SK-N-SH (cell line): Measurements from ENCODE around the gene TRIM3. TPM values are rescaled to one million over a fixed set of nuclear protein-coding genes. Genes with fewer than 3 reads are reported as not detected.

ENCODE experiments used
- CTCF ChIA-PET: fragments of 300-600, 350-600 bp; formaldehyde crosslinking; extraction: SDS; loops from one replicate; lab custom pipeline; 2021; lab: Yijun Ruan, JAX
- POLR2A ChIA-PET: fragments of 350-600 bp; sonication (Branson Sonifier 250); formaldehyde crosslinking; extraction: SDS; loops from one replicate; lab custom pipeline; 2020; ENCODE audit warnings: antibody characterized with exemption, inconsistent platforms; lab: Yijun Ruan, JAX
- DNase-seq: peaks from one replicate; pipeline ENCODE4 v3.0.0; 2012
- H2AFZ ChIP-seq: fragments of 200-600 bp; sonication (generic); 2 replicates; pipeline ENCODE4 v1.8.1; 2016; ENCODE audit warnings: antibody characterized with exemption, mild to moderate bottlenecking, low read depth
- H3F3A ChIP-seq: fragments of 200-600 bp; sonication (generic); replicated peaks from 2 replicates; pipeline ENCODE3; 2016; ENCODE audit warnings: antibody characterized with exemption, mild to moderate bottlenecking; ENCODE audit not compliant: insufficient read depth
- H3K27ac ChIP-seq, 2 experiments: fragments of 200-500 bp in 1 of 2; fragments of 200-600 bp in 1 of 2; sonication (Bioruptor generic) in 1 of 2; sonication (generic), shearing (Covaris generic) in 1 of 2; 2 replicates each; pipeline versions ENCODE4 v1.5.1 to v1.6.1; 2014 to 2016; ENCODE audit warnings: low read depth in 2 of 2, inconsistent platforms in 1 of 2, low read length in 1 of 2, mild to moderate bottlenecking in 1 of 2, mixed read lengths in 1 of 2
- H3K27me3 ChIP-seq: fragments of 200-600 bp; sonication (generic), shearing (Covaris generic); 2 replicates; pipeline ENCODE4 v1.6.1; 2016; ENCODE audit warnings: mixed run types; ENCODE audit not compliant: insufficient read depth
- H3K36me3 ChIP-seq, 2 experiments: fragments of 200-500 bp in 1 of 2; fragments of 200-600 bp in 1 of 2; sonication (Bioruptor generic) in 1 of 2; sonication (generic) in 1 of 2; replicated peaks in 1 of 2; 2 replicates each; pipeline versions ENCODE3 to v1.5.1; 2014 to 2016; ENCODE audit warnings: low read length in 1 of 2, mild to moderate bottlenecking in 1 of 2; ENCODE audit not compliant: insufficient read depth in 2 of 2, control insufficient read depth in 1 of 2
- H3K4me1 ChIP-seq, 2 experiments: fragments of 200-500 bp in 1 of 2; fragments of 200-600 bp in 1 of 2; sonication (Bioruptor generic) in 1 of 2; sonication (generic), shearing (Covaris generic) in 1 of 2; 2 replicates each; pipeline versions ENCODE4 v1.5.1 to v1.6.1; 2014 to 2016; ENCODE audit warnings: low read depth in 1 of 2, low read length in 1 of 2, mixed run types in 1 of 2; ENCODE audit not compliant: insufficient read depth in 2 of 2, control insufficient read depth in 1 of 2
- H3K4me2 ChIP-seq: fragments of 200-600 bp; sonication (generic), shearing (Covaris generic); 2 replicates; pipeline ENCODE4 v1.6.1; 2017; ENCODE audit warnings: mixed run types
- H3K4me3 ChIP-seq, 2 experiments: fragments of 200-500 bp in 1 of 2; fragments of 200-600 bp in 1 of 2; sonication (Bioruptor generic) in 1 of 2; sonication (generic), shearing (Covaris generic) in 1 of 2; 2 replicates each; pipeline versions ENCODE4 v1.5.1 to v1.8.1; 2014 to 2016; ENCODE audit warnings: low read depth in 2 of 2, inconsistent platforms in 1 of 2, low read length in 1 of 2, mild to moderate bottlenecking in 1 of 2, mixed read lengths in 1 of 2, moderate library complexity in 1 of 2
- H3K79me2 ChIP-seq: fragments of 200-600 bp; sonication (generic); 2 replicates; pipeline ENCODE4 v1.8.1; 2017; ENCODE audit warnings: mild to moderate bottlenecking; ENCODE audit not compliant: insufficient read depth
- H3K9ac ChIP-seq: fragments of 200-600 bp; sonication (generic); 2 replicates; pipeline ENCODE4 v1.6.1; 2017; ENCODE audit warnings: mixed run types
- H3K9me2 ChIP-seq: fragments of 200-600 bp; sonication (generic); 2 replicates; pipeline ENCODE4 v1.6.1; 2017; ENCODE audit warnings: mixed run types
- H3K9me3 ChIP-seq: fragments of 200-600 bp; sonication (generic); 2 replicates; pipeline ENCODE4 v1.6.1; 2017; ENCODE audit warnings: mixed run types, mild to moderate bottlenecking, moderate library complexity
- H4K20me1 ChIP-seq: fragments of 200-600 bp; sonication (generic); 2 replicates; pipeline ENCODE4 v1.6.1; 2017; ENCODE audit warnings: mild to moderate bottlenecking, mixed run types; ENCODE audit not compliant: insufficient read depth
- CHD2 ChIP-seq: fragments of 150-350 bp; IDR thresholded peaks from 2 replicates; pipeline ENCODE4 v1.6.1; 2018; ENCODE audit warnings: low read length; ENCODE audit not compliant: partially characterized antibody
- EZH2phosphoT487 ChIP-seq: fragments of 200-600 bp; sonication (generic); IDR thresholded peaks from 2 replicates; pipeline ENCODE4 v1.6.1; 2017; ENCODE audit warnings: low read depth, mixed run types, mild to moderate bottlenecking, antibody characterized with exemption, moderate library complexity, borderline replicate concordance
- FOXJ3 ChIP-seq: sonication (generic); formaldehyde crosslinking; IDR thresholded peaks from 2 replicates; pipeline ENCODE4 v1.5.1; 2020; ENCODE audit warnings: mild to moderate bottlenecking, missing genetic modification reagents
- GABPA ChIP-seq: IDR thresholded peaks from 2 replicates; pipeline ENCODE4 v1.4.0; 2012; ENCODE audit warnings: low read depth, mild to moderate bottlenecking
- GATA2 ChIP-seq: sonication (generic); formaldehyde crosslinking; IDR thresholded peaks from 2 replicates; pipeline ENCODE4 v1.5.0; 2020; ENCODE audit warnings: mild to moderate bottlenecking, missing genetic modification reagents
- JUND ChIP-seq: IDR thresholded peaks from 2 replicates; pipeline ENCODE4 v1.4.0; 2012
- MAX ChIP-seq: IDR thresholded peaks from 2 replicates; pipeline ENCODE4 v1.4.0; 2012; ENCODE audit warnings: low read depth
- NRF1 ChIP-seq: IDR thresholded peaks from 2 replicates; pipeline ENCODE4 v1.6.1; 2012; ENCODE audit warnings: low read depth, mild to moderate bottlenecking, low read length
- RFX5 ChIP-seq: IDR thresholded peaks from 2 replicates; pipeline ENCODE4 v1.6.1; 2012; ENCODE audit warnings: mild to moderate bottlenecking, improper control_type of control experiment, low read length
- RXRA ChIP-seq: IDR thresholded peaks from 2 replicates; pipeline ENCODE4 v1.4.0; 2012; ENCODE audit warnings: low read depth, mild to moderate bottlenecking, borderline replicate concordance
- SMC3 ChIP-seq: IDR thresholded peaks from 2 replicates; pipeline ENCODE4 v1.6.1; 2012; ENCODE audit warnings: low read depth, low read length, improper control_type of control experiment
- TAF1 ChIP-seq: IDR thresholded peaks from 2 replicates; pipeline ENCODE4 v1.6.1; 2012; ENCODE audit warnings: low read depth, mild to moderate bottlenecking, low read length, moderate library complexity, borderline replicate concordance
- TCF12 ChIP-seq: IDR thresholded peaks from 2 replicates; pipeline ENCODE4 v1.4.0; 2012
- TEAD4 ChIP-seq: IDR thresholded peaks from 2 replicates; pipeline ENCODE4 v1.4.0; 2012; ENCODE audit warnings: mild to moderate bottlenecking, borderline replicate concordance; ENCODE audit not compliant: insufficient read depth
- USF1 ChIP-seq: IDR thresholded peaks from 2 replicates; pipeline ENCODE4 v1.4.0; 2012; ENCODE audit warnings: low read depth, borderline replicate concordance
- YY1 ChIP-seq: IDR thresholded peaks from 2 replicates; pipeline ENCODE4 v1.4.0; 2012; ENCODE audit warnings: low read depth, mild to moderate bottlenecking
- WGBS: methylation state at CpG from one replicate; pipeline ENCODE4 v1.1.6; 2017; ENCODE audit warnings: low lambda C conversion rate; 5-methylcytosine and 5-hydroxymethylcytosine counted together
- polyA plus RNA-seq, 3 experiments: library from polyadenylated mRNA; depleted of rRNA; stranded (reverse); fragments of >200 nt; gene quantifications; 2 replicates each; pipeline ENCODE4 v1.2.3, GENCODE V29; 2012
- TF ChIP-seq, protein P1 (sequence below): IDR thresholded peaks from 2 replicates; pipeline ENCODE4 v1.6.1; 2012; ENCODE audit warnings: mild to moderate bottlenecking, low read depth, low read length, moderate library complexity
- TF ChIP-seq, protein P2 (sequence below): fragments of 150-350 bp; IDR thresholded peaks from 2 replicates; pipeline ENCODE4 v1.6.1; 2017; ENCODE audit warnings: antibody characterized with exemption, low read length, low read depth, borderline replicate concordance
- TF ChIP-seq, protein P3 (sequence below): IDR thresholded peaks from 2 replicates; pipeline ENCODE4 v1.4.0; 2012; ENCODE audit warnings: low read depth, borderline replicate concordance

TRIM3 gene
- polyA plus RNA-seq, 1 of the 3 experiments (the other 2 are of a cell fraction), result 22.8 TPM

- Histone ChIP-seq H3K36me3 (peaks cover 11 to 55% of the 10 kb centered on the region in 2 experiments), H3K27ac (no peak overlapping the region), H3K4me3 (no peak overlapping the region), H3K4me1 (no peaks in the 10 kb centered on the region), H3K9me3 (no peaks in the 10 kb centered on the region), H3K27me3 (no peaks in the 10 kb centered on the region), H3K4me2 (no peak overlapping the region), H3K9me2 (no peaks in the 10 kb centered on the region), H3K79me2 (no peaks in the 10 kb centered on the region)
- CTCF ChIA-PET, result interaction anchor here (1.3 to 14.7 kb wide), 4 partner anchors 10 to 71 kb away, joined by 3 to 360 read pairs (median 6); no protein-coding TSS in a partner anchor
- WGBS, result 88% methylated on average over 3 of the region's 3 CpGs
- TF ChIP-seq TCF12, result no peak
- no peak for TF ChIP-seq RFX5
- TF ChIP-seq, protein P1, sequence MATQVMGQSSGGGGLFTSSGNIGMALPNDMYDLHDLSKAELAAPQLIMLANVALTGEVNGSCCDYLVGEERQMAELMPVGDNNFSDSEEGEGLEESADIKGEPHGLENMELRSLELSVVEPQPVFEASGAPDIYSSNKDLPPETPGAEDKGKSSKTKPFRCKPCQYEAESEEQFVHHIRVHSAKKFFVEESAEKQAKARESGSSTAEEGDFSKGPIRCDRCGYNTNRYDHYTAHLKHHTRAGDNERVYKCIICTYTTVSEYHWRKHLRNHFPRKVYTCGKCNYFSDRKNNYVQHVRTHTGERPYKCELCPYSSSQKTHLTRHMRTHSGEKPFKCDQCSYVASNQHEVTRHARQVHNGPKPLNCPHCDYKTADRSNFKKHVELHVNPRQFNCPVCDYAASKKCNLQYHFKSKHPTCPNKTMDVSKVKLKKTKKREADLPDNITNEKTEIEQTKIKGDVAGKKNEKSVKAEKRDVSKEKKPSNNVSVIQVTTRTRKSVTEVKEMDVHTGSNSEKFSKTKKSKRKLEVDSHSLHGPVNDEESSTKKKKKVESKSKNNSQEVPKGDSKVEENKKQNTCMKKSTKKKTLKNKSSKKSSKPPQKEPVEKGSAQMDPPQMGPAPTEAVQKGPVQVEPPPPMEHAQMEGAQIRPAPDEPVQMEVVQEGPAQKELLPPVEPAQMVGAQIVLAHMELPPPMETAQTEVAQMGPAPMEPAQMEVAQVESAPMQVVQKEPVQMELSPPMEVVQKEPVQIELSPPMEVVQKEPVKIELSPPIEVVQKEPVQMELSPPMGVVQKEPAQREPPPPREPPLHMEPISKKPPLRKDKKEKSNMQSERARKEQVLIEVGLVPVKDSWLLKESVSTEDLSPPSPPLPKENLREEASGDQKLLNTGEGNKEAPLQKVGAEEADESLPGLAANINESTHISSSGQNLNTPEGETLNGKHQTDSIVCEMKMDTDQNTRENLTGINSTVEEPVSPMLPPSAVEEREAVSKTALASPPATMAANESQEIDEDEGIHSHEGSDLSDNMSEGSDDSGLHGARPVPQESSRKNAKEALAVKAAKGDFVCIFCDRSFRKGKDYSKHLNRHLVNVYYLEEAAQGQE, result no peak
- no peak for TF ChIP-seq EZH2phosphoT487
- TF ChIP-seq GABPA, result no peak
- TF ChIP-seq GATA2 (CRISPR knock-in tag), result no peak
- TF ChIP-seq TAF1, result no peak
- TF ChIP-seq, protein P2, sequence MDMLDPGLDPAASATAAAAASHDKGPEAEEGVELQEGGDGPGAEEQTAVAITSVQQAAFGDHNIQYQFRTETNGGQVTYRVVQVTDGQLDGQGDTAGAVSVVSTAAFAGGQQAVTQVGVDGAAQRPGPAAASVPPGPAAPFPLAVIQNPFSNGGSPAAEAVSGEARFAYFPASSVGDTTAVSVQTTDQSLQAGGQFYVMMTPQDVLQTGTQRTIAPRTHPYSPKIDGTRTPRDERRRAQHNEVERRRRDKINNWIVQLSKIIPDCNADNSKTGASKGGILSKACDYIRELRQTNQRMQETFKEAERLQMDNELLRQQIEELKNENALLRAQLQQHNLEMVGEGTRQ, result no peak
- no peak for TF ChIP-seq MAX
- TF ChIP-seq NRF1, result no peak
- TF ChIP-seq CHD2, result no peak
- TF ChIP-seq TEAD4, result no peak
- no peak for TF ChIP-seq RXRA
- no peak for TF ChIP-seq SMC3
- TF ChIP-seq JUND, result no peak
- TF ChIP-seq, protein P3, sequence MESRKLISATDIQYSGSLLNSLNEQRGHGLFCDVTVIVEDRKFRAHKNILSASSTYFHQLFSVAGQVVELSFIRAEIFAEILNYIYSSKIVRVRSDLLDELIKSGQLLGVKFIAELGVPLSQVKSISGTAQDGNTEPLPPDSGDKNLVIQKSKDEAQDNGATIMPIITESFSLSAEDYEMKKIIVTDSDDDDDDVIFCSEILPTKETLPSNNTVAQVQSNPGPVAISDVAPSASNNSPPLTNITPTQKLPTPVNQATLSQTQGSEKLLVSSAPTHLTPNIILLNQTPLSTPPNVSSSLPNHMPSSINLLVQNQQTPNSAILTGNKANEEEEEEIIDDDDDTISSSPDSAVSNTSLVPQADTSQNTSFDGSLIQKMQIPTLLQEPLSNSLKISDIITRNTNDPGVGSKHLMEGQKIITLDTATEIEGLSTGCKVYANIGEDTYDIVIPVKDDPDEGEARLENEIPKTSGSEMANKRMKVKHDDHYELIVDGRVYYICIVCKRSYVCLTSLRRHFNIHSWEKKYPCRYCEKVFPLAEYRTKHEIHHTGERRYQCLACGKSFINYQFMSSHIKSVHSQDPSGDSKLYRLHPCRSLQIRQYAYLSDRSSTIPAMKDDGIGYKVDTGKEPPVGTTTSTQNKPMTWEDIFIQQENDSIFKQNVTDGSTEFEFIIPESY, result no peak
- TF ChIP-seq FOXJ3, result no peak
- TF ChIP-seq USF1, result no peak
- no peak for TF ChIP-seq YY1
- TF ChIP-seq, all 33 proteins: peak for 0
- H2AFZ ChIP-seq, result no peak overlapping the region
- POLR2A ChIA-PET, result no interaction called here
- H3F3A ChIP-seq, result no peaks in the 10 kb centered on the region
- H3K9ac ChIP-seq, result no peak overlapping the region
- no peak for DNase-seq
- H4K20me1 ChIP-seq, result no peaks in the 10 kb centered on the region
Measured at GRCh38 chr11:6448574-6448973, 25.2 kb downstream of the TRIM3 start.
